ENCODE measurements around the gene FAM169A.
"Not testable (repeated sequence)": the region's sequence is repeated elsewhere in the genome, so short reads cannot be mapped to it uniquely, and the experiment has no call there.

The FAM169A gene, protein sequence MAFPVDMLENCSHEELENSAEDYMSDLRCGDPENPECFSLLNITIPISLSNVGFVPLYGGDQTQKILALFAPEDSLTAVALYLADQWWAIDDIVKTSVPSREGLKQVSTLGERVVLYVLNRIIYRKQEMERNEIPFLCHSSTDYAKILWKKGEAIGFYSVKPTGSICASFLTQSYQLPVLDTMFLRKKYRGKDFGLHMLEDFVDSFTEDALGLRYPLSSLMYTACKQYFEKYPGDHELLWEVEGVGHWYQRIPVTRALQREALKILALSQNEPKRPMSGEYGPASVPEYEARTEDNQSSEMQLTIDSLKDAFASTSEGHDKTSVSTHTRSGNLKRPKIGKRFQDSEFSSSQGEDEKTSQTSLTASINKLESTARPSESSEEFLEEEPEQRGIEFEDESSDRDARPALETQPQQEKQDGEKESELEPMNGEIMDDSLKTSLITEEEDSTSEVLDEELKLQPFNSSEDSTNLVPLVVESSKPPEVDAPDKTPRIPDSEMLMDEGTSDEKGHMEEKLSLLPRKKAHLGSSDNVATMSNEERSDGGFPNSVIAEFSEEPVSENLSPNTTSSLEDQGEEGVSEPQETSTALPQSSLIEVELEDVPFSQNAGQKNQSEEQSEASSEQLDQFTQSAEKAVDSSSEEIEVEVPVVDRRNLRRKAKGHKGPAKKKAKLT

GRCh38 chr5:74865804-74866595 is at the start of gene FAM169A:
FAM169A (minus strand) TSS chr5:74866387; CDS start chr5:74841676, 24,711 bp downstream.
- no peak for DNase-seq (ENCODE audit: low read depth)
- peak within 1 kb of the TSS; percentile 55 for H3K4me3 ChIP-seq (ENCODE audit: low read depth, low read length)

GRCh38 chr5:74915488-74915887 is 49.3 kb upstream of the FAM169A start:
- no peak for DNase-seq (ENCODE audit: low read depth)
- no peak overlapping the region for H3K4me3 ChIP-seq (ENCODE audit: low read depth, low read length)

DNA sequence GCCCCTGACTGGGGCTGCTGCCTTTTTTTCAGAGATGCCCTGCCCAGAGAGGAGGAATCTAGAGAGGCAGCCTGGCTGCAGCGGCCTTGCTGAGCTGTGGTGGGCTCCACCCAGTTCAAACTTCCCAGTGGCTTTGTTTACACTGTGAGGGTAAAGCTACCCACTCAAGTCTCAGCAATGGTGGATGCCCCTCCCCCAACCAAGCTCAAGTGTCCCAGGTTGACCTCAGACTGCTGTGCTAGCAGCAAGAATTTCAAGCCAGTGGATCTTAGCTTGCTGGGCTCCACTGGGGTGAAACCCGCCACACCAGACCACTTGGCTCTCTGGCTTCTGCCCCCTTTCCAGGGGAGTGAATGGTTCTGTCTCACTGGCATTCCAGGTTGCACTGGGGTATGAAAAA is 45.2 kb upstream of the FAM169A start:
- not testable (repeated sequence) for H3K4me3 ChIP-seq (ENCODE audit: low read depth, low read length); DNase-seq (ENCODE audit: low read depth)

DNA sequence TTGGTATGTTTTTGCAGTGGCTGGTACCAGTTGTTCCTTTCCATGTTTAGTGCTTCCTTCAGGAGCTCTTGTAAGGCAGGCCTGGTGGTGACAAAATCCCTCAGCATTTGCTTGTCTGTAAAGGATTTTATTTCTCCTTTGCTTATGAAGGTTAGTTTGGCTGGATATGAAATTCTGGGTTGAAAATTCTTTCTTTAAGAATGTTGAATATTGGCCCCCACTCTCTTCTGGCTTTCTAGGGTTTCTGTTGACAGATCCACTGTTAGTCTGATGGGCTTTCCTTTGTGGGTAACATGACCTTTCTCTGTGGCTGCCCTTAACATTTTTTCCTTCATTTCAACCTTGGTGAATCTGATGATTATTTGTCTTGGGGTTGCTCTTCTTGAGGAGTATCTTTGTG is 43.7 kb upstream of the FAM169A start:
- not testable (repeated sequence) for DNase-seq (ENCODE audit: low read depth); H3K4me3 ChIP-seq (ENCODE audit: low read depth, low read length)

GRCh38 chr5:74908237-74908636 is 42.0 kb upstream of the FAM169A start:
- not testable (repeated sequence) for H3K4me3 ChIP-seq (ENCODE audit: low read depth, low read length); DNase-seq (ENCODE audit: low read depth)

DNA sequence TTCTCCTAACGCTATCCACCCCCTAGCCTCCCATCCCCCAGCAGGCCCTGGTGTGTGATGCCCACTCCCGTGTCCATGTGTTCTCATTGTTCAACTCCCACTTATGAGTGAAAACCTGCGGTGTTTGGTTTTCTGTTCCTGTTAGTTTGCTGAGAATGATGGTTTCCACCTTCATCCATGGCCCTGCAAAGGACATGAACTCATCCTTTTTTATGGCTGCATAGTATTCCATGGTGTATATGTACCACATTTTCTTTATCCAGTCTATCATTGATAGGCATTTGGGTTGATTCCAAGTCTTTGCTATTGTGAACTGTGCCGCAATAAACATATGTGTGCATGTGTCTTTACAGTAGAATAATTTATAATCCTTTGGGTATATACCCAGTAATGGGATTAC is 38.5 kb upstream of the FAM169A start:
- DNase-seq (ENCODE audit: low read depth): not testable (repeated sequence)

GRCh38 chr5:74903165-74903787 is 37.1 kb upstream of the FAM169A start:
- no peak overlapping the region for H3K4me3 ChIP-seq (ENCODE audit: low read depth, low read length)
- DNase-seq (ENCODE audit: low read depth): no peak

More for the DNA sequence above, 38.5 kb upstream of the FAM169A start:
- not testable (repeated sequence) for H3K4me3 ChIP-seq (ENCODE audit: low read depth, low read length)

DNA sequence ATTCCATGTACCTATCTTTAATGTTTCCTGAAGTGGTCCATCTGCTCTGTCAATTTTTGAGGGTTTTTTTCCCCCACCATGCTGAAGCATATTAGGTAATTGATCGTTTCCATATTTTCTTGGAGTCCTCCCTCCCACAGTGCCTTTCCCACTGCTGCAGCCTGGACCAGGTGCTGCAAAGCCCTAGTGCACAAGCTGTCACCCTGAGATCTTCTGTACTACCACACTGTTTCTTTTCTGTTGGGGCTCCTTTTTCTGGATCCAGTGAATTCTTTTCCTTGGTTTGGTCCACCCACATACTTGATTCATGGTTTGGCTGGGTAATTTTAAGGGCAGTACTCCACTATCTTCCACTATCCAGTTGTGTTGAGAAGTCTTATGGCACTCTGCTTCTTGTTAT is 30.9 kb upstream of the FAM169A start:
- no peak overlapping the region for H3K4me3 ChIP-seq (ENCODE audit: low read depth, low read length)
- DNase-seq (ENCODE audit: low read depth): no peak

GRCh38 chr5:74895906-74896305 is 29.7 kb upstream of the FAM169A start:
- no peak overlapping the region for H3K4me3 ChIP-seq (ENCODE audit: low read depth, low read length)
- DNase-seq (ENCODE audit: low read depth): peak; percentile 41

DNA sequence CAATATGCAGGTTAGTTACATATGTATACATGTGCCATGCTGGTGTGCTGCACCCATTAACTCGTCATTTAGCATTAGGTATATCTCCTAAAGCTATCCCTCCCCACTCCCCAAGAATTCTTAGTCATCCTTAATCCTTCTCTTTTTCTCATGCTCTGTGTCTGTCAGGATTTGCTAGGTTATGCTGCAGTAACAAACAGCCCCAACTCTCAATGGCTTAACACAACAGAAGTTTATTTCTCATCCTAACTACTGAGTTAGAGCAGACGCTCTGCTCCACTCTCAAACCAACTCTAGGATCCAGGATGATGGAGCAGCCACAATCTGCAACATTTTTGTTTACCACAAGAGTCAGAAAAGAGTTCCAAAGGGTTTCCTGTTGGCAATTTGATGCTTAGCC is 28.2 kb upstream of the FAM169A start:
- no peak overlapping the region for H3K4me3 ChIP-seq (ENCODE audit: low read depth, low read length)
- no peak for DNase-seq (ENCODE audit: low read depth)

DNA sequence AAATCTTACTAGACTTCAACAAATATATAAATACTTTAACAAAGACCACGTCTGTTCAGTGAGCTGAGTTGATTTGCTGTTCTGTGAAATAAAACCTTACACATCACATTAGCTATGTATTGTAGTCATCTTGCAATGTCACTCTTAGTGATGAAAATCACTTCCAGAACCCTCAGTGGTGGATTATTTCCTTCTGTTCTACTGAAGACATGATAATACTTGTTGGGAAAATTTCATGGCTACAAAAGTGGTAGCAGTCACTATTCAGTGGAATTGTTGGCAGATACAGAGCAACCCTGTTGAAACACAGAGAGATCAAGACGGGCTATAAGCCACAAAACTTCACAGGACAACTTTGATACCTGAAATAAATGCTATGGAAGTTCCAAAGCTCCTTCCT is 26.7 kb upstream of the FAM169A start:
- no peak overlapping the region for H3K4me3 ChIP-seq (ENCODE audit: low read depth, low read length)

GRCh38 chr5:74889523-74890105 is 23.4 kb upstream of the FAM169A start:
- DNase-seq (ENCODE audit: low read depth): no peak
- H3K4me3 ChIP-seq (ENCODE audit: low read depth, low read length): no peak overlapping the region

More for the DNA sequence above, 26.7 kb upstream of the FAM169A start:
- no peak for DNase-seq (ENCODE audit: low read depth)

DNA sequence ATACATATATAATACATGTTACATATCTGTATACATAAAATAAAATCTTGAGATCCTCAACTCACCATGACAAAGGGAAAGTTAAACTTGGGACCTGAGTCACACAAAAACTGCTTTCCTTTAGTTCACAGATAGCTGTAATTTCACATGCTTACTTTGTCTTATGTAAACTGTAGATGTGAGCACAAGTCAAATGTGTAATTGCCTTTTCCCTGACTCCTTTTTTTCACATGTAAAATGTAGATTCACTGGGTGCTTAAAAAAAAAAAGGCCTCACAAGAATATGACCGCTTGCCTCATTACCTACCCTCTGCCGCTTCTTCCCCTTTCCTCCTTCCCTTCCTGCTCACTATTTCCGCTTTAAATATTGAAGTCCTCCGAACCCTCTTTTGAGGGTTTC is 21.9 kb upstream of the FAM169A start:
- no peak overlapping the region for H3K4me3 ChIP-seq (ENCODE audit: low read depth, low read length)
- DNase-seq (ENCODE audit: low read depth): no peak

DNA sequence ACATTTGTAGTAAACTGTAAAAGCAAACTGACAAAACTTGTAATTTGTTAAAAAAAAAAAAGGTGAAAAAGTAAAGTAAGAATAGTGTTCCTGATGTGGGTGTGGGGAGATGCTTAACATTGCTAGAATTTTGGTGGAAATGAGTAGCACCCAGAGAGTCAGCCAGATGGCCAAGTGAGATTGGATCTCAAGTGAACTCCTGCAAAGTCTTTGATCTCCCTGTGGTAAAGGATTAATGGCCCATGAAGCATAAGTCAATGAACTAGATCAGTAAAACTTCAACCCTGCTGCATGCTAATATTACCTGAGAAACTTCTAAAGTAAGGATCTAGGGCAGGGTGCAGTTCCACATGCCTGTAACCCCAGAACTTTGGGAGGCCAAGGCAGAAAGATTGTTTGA is 19.0 kb upstream of the FAM169A start:
- DNase-seq (ENCODE audit: low read depth): no peak
- no peak overlapping the region for H3K4me3 ChIP-seq (ENCODE audit: low read depth, low read length)

DNA sequence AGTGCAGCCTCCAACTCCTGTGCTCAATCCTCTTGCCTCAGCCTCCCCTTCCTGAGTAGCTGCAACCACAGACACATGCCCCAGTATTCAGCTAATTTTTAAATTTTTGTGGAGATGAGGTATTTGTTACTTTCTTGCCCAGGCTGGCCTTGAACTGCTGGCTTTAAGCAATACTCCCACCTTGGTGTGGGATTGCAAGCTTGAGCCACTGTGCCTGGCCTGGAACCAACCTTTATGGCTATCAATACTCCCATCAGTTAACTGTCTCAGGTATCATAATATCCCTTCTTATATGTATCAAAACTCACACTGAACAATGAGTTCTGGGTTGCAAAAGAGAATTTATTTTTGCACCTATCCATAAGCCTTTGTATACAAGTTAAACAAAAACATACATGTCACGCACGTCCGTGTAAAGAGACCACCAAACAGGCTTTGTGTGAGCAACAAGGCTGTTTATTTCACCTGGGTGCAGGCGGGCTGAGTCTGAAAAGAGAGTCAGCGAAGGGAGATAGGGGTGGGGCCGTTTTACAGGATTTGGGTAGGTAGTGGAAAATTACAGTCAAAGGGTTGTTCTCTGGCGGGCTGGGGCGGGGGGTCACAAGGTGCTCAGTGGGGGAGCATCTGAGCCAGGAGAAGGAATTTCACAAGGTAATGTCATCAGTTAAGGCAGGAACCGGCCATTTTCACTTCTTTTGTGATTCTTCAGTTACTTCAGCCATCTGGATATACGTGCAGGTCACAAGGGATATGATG is 16.4 kb upstream of the FAM169A start:
- not testable (repeated sequence) for H3K4me3 ChIP-seq (ENCODE audit: low read depth, low read length); DNase-seq (ENCODE audit: low read depth)

DNA sequence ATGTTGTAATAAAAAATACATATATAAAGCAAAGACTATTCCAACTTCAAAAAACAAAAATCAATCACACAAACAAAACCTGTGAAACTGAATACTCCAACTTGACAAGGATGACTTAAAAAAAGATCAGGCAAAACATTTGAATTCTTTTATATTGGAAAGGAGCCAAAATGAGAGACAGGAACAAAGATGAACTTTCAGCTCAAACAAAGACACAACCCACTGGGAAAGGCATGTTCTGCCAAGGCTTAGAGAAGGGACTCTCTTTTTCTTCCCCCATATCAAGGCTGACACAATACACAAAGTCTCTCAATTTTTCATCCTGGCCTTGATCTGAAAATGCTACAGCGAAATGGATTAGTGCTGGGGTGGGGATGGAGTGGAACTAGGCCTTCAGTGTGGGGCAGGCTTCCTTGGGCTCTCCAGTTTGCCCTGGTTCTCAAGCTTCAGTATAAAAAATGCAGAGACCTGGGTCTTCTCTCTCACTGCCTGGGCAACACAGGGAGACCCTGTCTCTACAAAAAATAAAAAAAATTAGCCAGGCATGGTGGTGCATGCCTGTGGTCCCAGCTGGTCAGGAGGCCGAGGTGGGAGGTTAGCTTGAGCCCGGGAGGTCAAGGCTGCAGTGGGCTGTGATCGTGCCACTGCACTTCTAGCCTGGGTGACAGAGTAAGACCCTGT is 11.6 kb upstream of the FAM169A start:
- no peak for DNase-seq (ENCODE audit: low read depth)

GRCh38 chr5:74875994-74876791 is 10.0 kb upstream of the FAM169A start:
- DNase-seq (ENCODE audit: low read depth): no peak
- no peak overlapping the region for H3K4me3 ChIP-seq (ENCODE audit: low read depth, low read length)

More for the DNA sequence above, 11.6 kb upstream of the FAM169A start:
- H3K4me3 ChIP-seq (ENCODE audit: low read depth, low read length): no peak overlapping the region
